ENCODE results near the gene OTOP2.
A peak's percentile ranks its signal among the peaks of the same experiment; 100 is the strongest.
"Not testable (repeated sequence)": the region's sequence is repeated elsewhere in the genome, so short reads cannot be mapped to it uniquely, and the experiment has no call there.

OTOP2 gene

GRCh38 chr17:74968361-74968780 lies 44.3 kb downstream of the OTOP2 start:
- no peaks in the 10 kb centered on the region for H3K36me3 ChIP-seq (ENCODE audit: control insufficient read depth in 2 of 2, insufficient read depth in 1 of 2, low read length in 2 of 2)
- no peak overlapping the region for H3K27ac ChIP-seq (ENCODE audit: extremely low read depth, low read depth, low read length)
- peaks cover 4% of the 10 kb centered on the region; the same call in 1 of the 2 replicates for H3K4me1 ChIP-seq (ENCODE audit: control insufficient read depth, insufficient read depth, low read length)
- TF ChIP-seq RBAK (tag by site-specific recombination; IDR thresholded peaks at IDR 0.05) = no peak
- TF ChIP-seq GLIS1 (tag by site-specific recombination; IDR thresholded peaks at IDR 0.05) = 0 out of 2 replicates have a peak, but pooled peaks have one; percentile 19
- ChIA-PET CTCF (interaction anchor here (0.7 to 1.6 kb wide), 6 partner anchors 10 to 177 kb away, joined by 3 to 7 read pairs (median 4); partner anchors contain the start of gene MRPL58), POLR2A (interaction anchor here (0.7 kb wide), 1 partner anchor 15 kb away, joined by 3 read pairs; no protein-coding TSS in a partner anchor)
- no peak overlapping the region for H3K4me3 ChIP-seq (ENCODE audit: low read depth, low read length)
- H3K9me3 ChIP-seq (ENCODE audit: control insufficient read depth, insufficient read depth, low read depth, low read length) = no peaks in the 10 kb centered on the region

GRCh38 chr17:74969501-74969900 lies 45.4 kb downstream of the OTOP2 start:
- H3K4me3 ChIP-seq (ENCODE audit: low read depth, low read length); H3K9me3 ChIP-seq (ENCODE audit: control insufficient read depth, insufficient read depth, low read depth, low read length); H3K27ac ChIP-seq (ENCODE audit: extremely low read depth, low read depth, low read length); H3K4me1 ChIP-seq (ENCODE audit: control insufficient read depth, insufficient read depth, low read length); H3K36me3 ChIP-seq (ENCODE audit: control insufficient read depth in 2 of 2, insufficient read depth in 1 of 2, low read length in 2 of 2): not testable (repeated sequence)
- POLR2A ChIA-PET = interaction anchor here (1.1 kb wide), 1 partner anchor 59 kb away, joined by 3 read pairs; no protein-coding TSS in a partner anchor
- TF ChIP-seq ZNF121 (tag by site-specific recombination; IDR thresholded peaks at IDR 0.05) = peak; percentile 96
- CTCF ChIA-PET = interaction anchor here (0.6 to 1.5 kb wide), 3 partner anchors 19 to 127 kb away, joined by 3 to 6 read pairs (median 3); no protein-coding TSS in a partner anchor

GRCh38 chr17:74970395-74970794 lies 46.3 kb downstream of the OTOP2 start:
- TF ChIP-seq IKZF3 (tag by site-specific recombination; IDR thresholded peaks at IDR 0.05) (no peak; the same call in 1 of the 2 replicates), ZNF792 (tag by site-specific recombination; IDR thresholded peaks at IDR 0.05) (no peak), ZNF404 (tag by site-specific recombination; IDR thresholded peaks at IDR 0.05) (no peak), ZNF654 (tag by site-specific recombination; IDR thresholded peaks at IDR 0.05; ENCODE audit: low read depth) (no peak), SP2 (tag by site-specific recombination; IDR thresholded peaks at IDR 0.05) (no peak)
- no peak overlapping the region for H3K27ac ChIP-seq (ENCODE audit: extremely low read depth, low read depth, low read length)

GRCh38 chr17:74971069-74971841 lies 47.2 kb downstream of the OTOP2 start:
- H3K36me3 ChIP-seq (ENCODE audit: control insufficient read depth in 2 of 2, insufficient read depth in 1 of 2, low read length in 2 of 2) = no peaks in the 10 kb centered on the region
- no peaks in the 10 kb centered on the region for H3K9me3 ChIP-seq (ENCODE audit: control insufficient read depth, insufficient read depth, low read depth, low read length)
- peak overlapping the region; percentile 16; the same call in 1 of the 2 replicates for H3K27ac ChIP-seq (ENCODE audit: extremely low read depth, low read depth, low read length)
- H3K4me1 ChIP-seq (ENCODE audit: control insufficient read depth, insufficient read depth, low read length) = peaks cover 4% of the 10 kb centered on the region; the same call in 1 of the 2 replicates
- peak overlapping the region; percentile 74 for H3K4me3 ChIP-seq (ENCODE audit: low read depth, low read length)
- ChIA-PET CTCF (interaction anchor here (0.6 to 4.2 kb wide), 5 partner anchors 10 to 530 kb away, joined by 3 to 42 read pairs (median 4); no protein-coding TSS in a partner anchor), POLR2A (interaction anchor here (0.6 to 5.4 kb wide), 14 partner anchors 10 to 291 kb away, joined by 3 to 50 read pairs (median 6); partner anchors contain the start of genes CDR2L, FDXR, GGA3 and MRPL58)
- no peak for TF ChIP-seq ZNF529 (tag by site-specific recombination; IDR thresholded peaks at IDR 0.05; ENCODE audit: insufficient replicate concordance)
- TF ChIP-seq ZNF18 (tag by site-specific recombination; IDR thresholded peaks at IDR 0.05) = no peak
- TF ChIP-seq ZFP41 (tag by site-specific recombination; IDR thresholded peaks at IDR 0.05; ENCODE audit: borderline replicate concordance) = no peak
- TF ChIP-seq ZNF513 (tag by site-specific recombination; IDR thresholded peaks at IDR 0.05) = no peak
- no peak for TF ChIP-seq ZNF776 (tag by site-specific recombination; IDR thresholded peaks at IDR 0.05; ENCODE audit: borderline replicate concordance)
- TF ChIP-seq ZNF280C (tag by site-specific recombination; IDR thresholded peaks at IDR 0.05) = no peak
- TF ChIP-seq ZNF138 (tag by site-specific recombination; IDR thresholded peaks at IDR 0.05; ENCODE audit: borderline replicate concordance) = no peak
- TF ChIP-seq ZNF148 (tag by site-specific recombination; IDR thresholded peaks at IDR 0.05; ENCODE audit: borderline replicate concordance) = no peak
- TF ChIP-seq GLIS1 (tag by site-specific recombination; IDR thresholded peaks at IDR 0.05) = no peak
- TF ChIP-seq ZNF324 (tag by site-specific recombination; IDR thresholded peaks at IDR 0.05) = no peak

More at GRCh38 chr17:74970395-74970794, 46.3 kb downstream of the OTOP2 start:
- H3K9me3 ChIP-seq (ENCODE audit: control insufficient read depth, insufficient read depth, low read depth, low read length) = no peaks in the 10 kb centered on the region
- H3K4me3 ChIP-seq (ENCODE audit: low read depth, low read length) = no peak overlapping the region
- peaks cover 4% of the 10 kb centered on the region; the same call in 1 of the 2 replicates for H3K4me1 ChIP-seq (ENCODE audit: control insufficient read depth, insufficient read depth, low read length)
- CTCF ChIA-PET = interaction anchor here (0.5 to 4.2 kb wide), 5 partner anchors 9 to 144 kb away, joined by 3 to 42 read pairs (median 3); no protein-coding TSS in a partner anchor
- POLR2A ChIA-PET = interaction anchor here (1.1 to 5.4 kb wide), 2 partner anchors 18 to 58 kb away, joined by 3 to 50 read pairs; partner anchors contain the start of gene CDR2L
- H3K36me3 ChIP-seq (ENCODE audit: control insufficient read depth in 2 of 2, insufficient read depth in 1 of 2, low read length in 2 of 2) = no peaks in the 10 kb centered on the region

Data from HEK293 (cell line).